Loucy (cell line): Measurements from ENCODE around the gene TLE5.

Experiments used
- H2AFZ ChIP-seq: fragments of 200-600 bp; sonication (generic); 2 replicates; pipeline ENCODE4 v1.6.0; 2016; ENCODE audit warnings: antibody characterized with exemption, mild to moderate bottlenecking, low read length, moderate library complexity
- H3F3A ChIP-seq: fragments of 200-600 bp; 2 replicates; pipeline ENCODE4 v1.6.0; 2016; ENCODE audit warnings: antibody characterized with exemption, low read depth, mild to moderate bottlenecking
- H3K27me3 ChIP-seq: fragments of 200-600 bp; sonication (generic); 2 replicates; pipeline ENCODE4 v1.6.1; 2014; ENCODE audit warnings: low read length, mild to moderate bottlenecking; ENCODE audit not compliant: insufficient read depth, poor library complexity, severe bottlenecking
- H3K36me3 ChIP-seq: fragments of 200-600 bp; sonication (generic); 2 replicates; pipeline ENCODE4 v1.6.1; 2016; ENCODE audit warnings: low read length; ENCODE audit not compliant: insufficient read depth
- H3K4me1 ChIP-seq: fragments of 200-600 bp; sonication (generic); 2 replicates; pipeline ENCODE4 v1.5.1; 2014; ENCODE audit warnings: low read length, mild to moderate bottlenecking; ENCODE audit not compliant: insufficient read depth, poor library complexity, severe bottlenecking
- H3K4me2 ChIP-seq: fragments of 200-600 bp; sonication (generic); 2 replicates; pipeline ENCODE4 v1.6.0; 2014; ENCODE audit warnings: antibody characterized with exemption, low read length, low read depth, mild to moderate bottlenecking; ENCODE audit not compliant: poor library complexity, severe bottlenecking
- H3K4me3 ChIP-seq: fragments of 200-600 bp; sonication (generic); 2 replicates; pipeline ENCODE4 v1.5.1; 2014; ENCODE audit warnings: low read length, mild to moderate bottlenecking, mixed read lengths; ENCODE audit not compliant: poor library complexity, severe bottlenecking
- H3K79me2 ChIP-seq: fragments of 200-600 bp; sonication (generic); 2 replicates; pipeline ENCODE4 v1.6.1; 2014; ENCODE audit warnings: low read length; ENCODE audit not compliant: insufficient read depth
- H3K9ac ChIP-seq: fragments of 200-600 bp; sonication (generic); 2 replicates; pipeline ENCODE4 v1.6.0; 2014; ENCODE audit warnings: mild to moderate bottlenecking, low read depth, low read length, moderate library complexity; ENCODE audit not compliant: poor library complexity, severe bottlenecking
- H3K9me2 ChIP-seq: fragments of 200-600 bp; sonication (generic); replicated peaks from 2 replicates; pipeline ENCODE4 v1.6.1; 2016; ENCODE audit warnings: low read depth, low read length, mixed read lengths
- H3K9me3 ChIP-seq: fragments of 200-600 bp; sonication (generic); 2 replicates; pipeline ENCODE4 v1.6.1; 2014; ENCODE audit warnings: mild to moderate bottlenecking, antibody characterized with exemption, low read length, low read depth; ENCODE audit not compliant: insufficient read depth
- H4K20me1 ChIP-seq: fragments of 200-600 bp; sonication (generic); 2 replicates; pipeline ENCODE4 v1.6.0; 2014; ENCODE audit warnings: antibody characterized with exemption, low read length, mild to moderate bottlenecking; ENCODE audit not compliant: insufficient read depth, poor library complexity, severe bottlenecking
- CTCF ChIP-seq: fragments of 200-600 bp; sonication (generic); conservative IDR thresholded peaks from 2 replicates; pipeline ENCODE4 v1.5.1; 2014; ENCODE audit warnings: mild to moderate bottlenecking, antibody characterized with exemption, low read length
- EZH2phosphoT487 ChIP-seq: fragments of 200-600 bp; IDR thresholded peaks from 2 replicates; pipeline ENCODE4 v1.6.1; 2018; ENCODE audit warnings: antibody characterized with exemption, mild to moderate bottlenecking, moderate library complexity, borderline replicate concordance

Gene TLE5

GRCh38 chr19:3099347-3100145 is 37.3 kb upstream of the TLE5 start:
- Histone ChIP-seq H3K4me3 (no peak overlapping the region), H3K9me2 (no peaks in the 10 kb centered on the region), H3K27me3 (peaks cover 13% of the 10 kb centered on the region), H3K9me3 (no peaks in the 10 kb centered on the region), H3K4me2 (peak overlapping the region; percentile 49), H3K4me1 (peaks cover 17% of the 10 kb centered on the region), H3K79me2 (peaks cover 4% of the 10 kb centered on the region; the same call in 1 of the 2 replicates), H3F3A (no peaks in the 10 kb centered on the region), H2AFZ (no peak overlapping the region), H3K9ac (no peak overlapping the region), H3K36me3 (no peaks in the 10 kb centered on the region), H4K20me1 (peaks cover 4% of the 10 kb centered on the region)
- TF ChIP-seq EZH2phosphoT487 (no peak), CTCF (no peak)

DNA sequence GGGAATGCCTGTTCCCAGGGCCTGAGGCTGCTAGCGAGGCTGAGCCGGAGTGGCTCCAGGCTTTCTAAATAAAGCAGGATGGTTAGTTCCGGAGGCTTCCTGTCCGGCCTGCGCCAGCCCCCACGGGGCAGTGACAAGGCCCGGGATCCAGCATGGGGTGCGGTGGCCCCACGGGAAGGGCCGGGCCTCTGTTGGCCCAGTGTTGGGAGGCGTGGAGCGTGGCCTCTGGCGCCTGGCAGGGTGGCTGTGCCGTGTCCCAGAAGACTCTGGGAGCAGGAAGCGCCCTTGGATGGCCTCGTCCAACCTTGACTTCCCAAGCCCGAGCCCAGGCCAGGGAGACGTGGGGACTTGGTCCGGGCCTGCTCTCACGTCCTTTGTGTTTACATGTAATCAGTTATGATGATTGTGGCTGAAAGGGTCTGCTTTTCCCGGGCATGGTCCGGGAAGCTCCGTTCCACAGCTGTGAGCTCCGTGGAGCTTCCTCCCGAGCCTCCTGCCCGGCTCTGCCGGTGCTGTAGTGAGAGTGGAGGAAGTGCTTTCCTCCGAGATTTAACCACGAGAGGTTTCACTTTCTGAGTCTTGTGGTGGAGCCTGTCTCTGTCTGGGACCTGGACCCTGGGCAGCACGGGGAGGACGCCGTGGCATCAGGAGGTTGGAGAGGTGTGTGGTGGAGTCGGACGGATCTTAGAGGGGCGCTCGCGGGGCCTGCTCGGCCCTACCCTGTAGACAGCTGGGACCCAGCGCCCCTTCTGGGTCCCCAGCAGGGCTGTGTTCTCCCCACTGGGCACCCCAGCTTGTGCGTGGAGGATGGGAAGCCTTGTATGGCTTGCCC is 36.4 kb upstream of the TLE5 start:
- Histone ChIP-seq H3K79me2 (0 out of 2 replicates have a peak, but pooled peaks cover 4% of the 10 kb centered on the region), H3K9ac (no peak overlapping the region), H3K4me2 (peak overlapping the region; percentile 49), H3K9me3 (no peaks in the 10 kb centered on the region), H3K36me3 (no peaks in the 10 kb centered on the region), H3K4me1 (peaks cover 17% of the 10 kb centered on the region), H3K9me2 (no peaks in the 10 kb centered on the region), H3K4me3 (no peak overlapping the region), H2AFZ (no peak overlapping the region), H3F3A (no peaks in the 10 kb centered on the region), H4K20me1 (peaks cover 4% of the 10 kb centered on the region), H3K27me3 (peaks cover 13% of the 10 kb centered on the region)
- TF ChIP-seq EZH2phosphoT487 (no peak), CTCF (no peak)

DNA sequence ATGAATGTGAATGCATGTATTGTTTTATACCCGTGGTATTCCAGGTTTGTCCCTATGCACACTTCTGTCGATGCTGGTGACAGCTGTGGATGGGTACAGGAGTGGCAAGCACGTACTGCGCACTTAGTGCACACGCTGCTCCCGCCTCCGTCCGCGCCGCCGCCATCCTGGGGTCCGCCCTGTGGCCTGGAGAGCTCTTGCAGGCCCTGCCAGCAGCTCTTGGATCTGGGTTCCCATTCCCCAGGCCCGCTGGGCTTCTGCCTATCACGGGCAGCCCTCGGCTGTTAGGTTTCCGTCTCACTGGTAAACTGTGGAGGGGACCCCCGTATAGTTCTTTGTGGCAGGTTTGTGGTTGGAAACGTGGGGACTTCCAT is 35.8 kb upstream of the TLE5 start:
- Histone ChIP-seq H3F3A (no peaks in the 10 kb centered on the region), H3K36me3 (no peaks in the 10 kb centered on the region), H3K4me2 (peak overlapping the region; percentile 49), H3K9me3 (no peaks in the 10 kb centered on the region), H3K27me3 (peaks cover 13% of the 10 kb centered on the region), H2AFZ (no peak overlapping the region), H3K79me2 (0 out of 2 replicates have a peak, but pooled peaks cover 4% of the 10 kb centered on the region), H3K9me2 (no peaks in the 10 kb centered on the region), H3K4me3 (no peak overlapping the region), H3K4me1 (peaks cover 17% of the 10 kb centered on the region), H3K9ac (no peak overlapping the region), H4K20me1 (peaks cover 4% of the 10 kb centered on the region)
- no peak for TF ChIP-seq EZH2phosphoT487
- TF ChIP-seq CTCF = no peak
